SU-DHL-6 (cell line): ENCODE measurements around the gene TMEM25.

Experiments used
- H2AFZ ChIP-seq: fragments of 200-600 bp; sonication (generic); 2 replicates; pipeline ENCODE4 v1.6.1; 2014; ENCODE audit warnings: low read depth, mild to moderate bottlenecking, moderate library complexity, mixed read lengths, antibody characterized with exemption, low read length; ENCODE audit not compliant: severe bottlenecking
- H3F3A ChIP-seq: fragments of 200-600 bp; shearing (Covaris generic); 2 replicates; pipeline ENCODE4 v1.6.0; 2016; ENCODE audit warnings: antibody characterized with exemption, mild to moderate bottlenecking; ENCODE audit not compliant: insufficient read depth
- H3K27ac ChIP-seq: fragments of 200-600 bp; sonication (generic); 2 replicates; pipeline ENCODE4 v1.5.1; 2016; ENCODE audit warnings: low read depth, mild to moderate bottlenecking, low read length, moderate library complexity, mixed read lengths
- H3K27me3 ChIP-seq: fragments of 200-600 bp; sonication (generic), shearing (Covaris generic); 2 replicates; pipeline ENCODE4 v1.6.0; 2014; ENCODE audit warnings: mild to moderate bottlenecking, low read length
- H3K36me3 ChIP-seq: fragments of 200-600 bp; sonication (generic); 2 replicates; pipeline ENCODE4 v1.6.1; 2014; ENCODE audit warnings: mild to moderate bottlenecking, low read length, mixed read lengths
- H3K4me2 ChIP-seq: fragments of 300-600, 200-600 bp; shearing (Covaris generic), sonication (generic); 2 replicates; pipeline ENCODE4 v1.6.0; 2014; ENCODE audit warnings: low read length, low read depth, mild to moderate bottlenecking; ENCODE audit not compliant: poor library complexity, severe bottlenecking
- H3K4me3 ChIP-seq: fragments of 200-600 bp; sonication (generic); 2 replicates; pipeline ENCODE4 v1.5.1; 2014; ENCODE audit warnings: antibody characterized with exemption, low read length, mild to moderate bottlenecking, mixed read lengths; ENCODE audit not compliant: insufficient read depth, poor library complexity, severe bottlenecking
- H3K79me2 ChIP-seq: fragments of 200-600 bp; sonication (generic); 2 replicates; pipeline ENCODE4 v1.6.1; 2014; ENCODE audit warnings: mild to moderate bottlenecking, low read length, moderate library complexity; ENCODE audit not compliant: insufficient read depth
- H3K9ac ChIP-seq: fragments of 200-600 bp; sonication (generic); 2 replicates; pipeline ENCODE4 v1.7.0; 2014; ENCODE audit warnings: mild to moderate bottlenecking, low read length
- H3K9me2 ChIP-seq: fragments of 200-600 bp; sonication (generic); replicated peaks from 2 replicates; pipeline ENCODE4 v1.6.1; 2014; ENCODE audit warnings: low read length; ENCODE audit not compliant: insufficient read depth
- H3K9me3 ChIP-seq: fragments of 200-600 bp; sonication (generic); 2 replicates; pipeline ENCODE4 v1.6.1; 2014; ENCODE audit warnings: low read length, mixed read lengths; ENCODE audit not compliant: insufficient read depth
- H4K20me1 ChIP-seq: fragments of 200-600 bp; sonication (generic); 2 replicates; pipeline ENCODE4 v1.6.1; 2014; ENCODE audit warnings: low read depth, mild to moderate bottlenecking, antibody characterized with exemption, low read length, moderate library complexity, mixed read lengths
- EZH2phosphoT487 ChIP-seq: fragments of 200-600 bp; sonication (generic), shearing (Covaris generic); conservative IDR thresholded peaks from 2 replicates; pipeline ENCODE4 v1.6.1; 2018; ENCODE audit warnings: mild to moderate bottlenecking, antibody characterized with exemption, low read length, moderate library complexity, mixed read lengths
- TF ChIP-seq, protein P1 (sequence below): fragments of 200-600 bp; sonication (generic); IDR thresholded peaks from one replicate; pipeline ENCODE4 v1.5.1; 2017; ENCODE audit warnings: antibody characterized with exemption, mild to moderate bottlenecking, low read length, moderate library complexity; ENCODE audit not compliant: insufficient read depth, poor library complexity, severe bottlenecking

TMEM25 gene

DNA sequence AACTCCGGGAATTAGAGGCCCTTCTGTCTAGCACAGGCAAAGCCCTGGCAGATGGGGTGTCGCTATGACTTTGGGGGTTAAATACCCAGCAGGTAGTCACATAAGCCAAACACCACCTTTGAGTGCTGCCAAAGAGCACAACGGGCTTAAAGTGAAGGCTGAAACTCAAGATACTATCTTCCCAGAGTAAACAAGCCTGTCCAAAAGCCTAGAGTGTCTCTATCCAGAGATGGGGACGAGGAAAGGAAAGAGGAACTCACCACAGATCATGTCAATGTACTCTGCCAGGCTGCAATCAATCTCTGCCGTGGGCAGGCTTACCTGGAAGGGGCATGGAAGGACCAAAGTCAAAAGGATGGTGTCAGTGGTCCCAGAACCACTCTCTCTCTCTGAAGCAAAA is 14.5 kb downstream of the TMEM25 start:
- no peaks in the 10 kb centered on the region for H3K9me2 ChIP-seq
- TF ChIP-seq EZH2phosphoT487: no peak

DNA sequence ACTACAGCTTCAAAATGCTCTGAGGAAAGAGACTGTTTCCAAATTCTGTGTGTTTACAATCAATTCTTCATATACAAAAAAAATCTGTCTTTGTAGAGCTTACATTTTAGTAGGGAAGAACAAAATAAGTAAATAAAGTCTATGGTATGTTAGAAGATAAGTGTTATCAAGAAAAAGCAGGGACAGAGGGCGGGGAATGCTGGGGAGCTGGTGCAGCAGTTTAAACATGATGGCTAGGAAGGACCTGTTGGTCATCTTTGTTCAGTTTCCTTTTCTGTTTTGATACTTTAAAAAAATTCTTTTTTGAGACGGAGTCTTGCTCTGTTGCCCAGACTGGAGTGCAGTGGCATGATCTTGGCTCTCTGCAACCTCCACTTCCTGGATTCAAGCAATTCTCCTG is 16.1 kb downstream of the TMEM25 start:
- H3K36me3 ChIP-seq: no peaks in the 10 kb centered on the region
- no peak overlapping the region for H3K27ac ChIP-seq
- H3K27me3 ChIP-seq: no peaks in the 10 kb centered on the region
- no peaks in the 10 kb centered on the region for H4K20me1 ChIP-seq
- H3K4me2 ChIP-seq: no peak overlapping the region
- H3K9me2 ChIP-seq: no peaks in the 10 kb centered on the region
- H3K4me3 ChIP-seq: no peak overlapping the region
- H3K9ac ChIP-seq: no peak overlapping the region
- H3K9me3 ChIP-seq: no peaks in the 10 kb centered on the region
- no peaks in the 10 kb centered on the region for H3K79me2 ChIP-seq
- TF ChIP-seq, protein P1, sequence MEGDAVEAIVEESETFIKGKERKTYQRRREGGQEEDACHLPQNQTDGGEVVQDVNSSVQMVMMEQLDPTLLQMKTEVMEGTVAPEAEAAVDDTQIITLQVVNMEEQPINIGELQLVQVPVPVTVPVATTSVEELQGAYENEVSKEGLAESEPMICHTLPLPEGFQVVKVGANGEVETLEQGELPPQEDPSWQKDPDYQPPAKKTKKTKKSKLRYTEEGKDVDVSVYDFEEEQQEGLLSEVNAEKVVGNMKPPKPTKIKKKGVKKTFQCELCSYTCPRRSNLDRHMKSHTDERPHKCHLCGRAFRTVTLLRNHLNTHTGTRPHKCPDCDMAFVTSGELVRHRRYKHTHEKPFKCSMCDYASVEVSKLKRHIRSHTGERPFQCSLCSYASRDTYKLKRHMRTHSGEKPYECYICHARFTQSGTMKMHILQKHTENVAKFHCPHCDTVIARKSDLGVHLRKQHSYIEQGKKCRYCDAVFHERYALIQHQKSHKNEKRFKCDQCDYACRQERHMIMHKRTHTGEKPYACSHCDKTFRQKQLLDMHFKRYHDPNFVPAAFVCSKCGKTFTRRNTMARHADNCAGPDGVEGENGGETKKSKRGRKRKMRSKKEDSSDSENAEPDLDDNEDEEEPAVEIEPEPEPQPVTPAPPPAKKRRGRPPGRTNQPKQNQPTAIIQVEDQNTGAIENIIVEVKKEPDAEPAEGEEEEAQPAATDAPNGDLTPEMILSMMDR: no peak
- no peak for TF ChIP-seq EZH2phosphoT487
- no peaks in the 10 kb centered on the region for H3F3A ChIP-seq
- no peak overlapping the region for H2AFZ ChIP-seq

More for the DNA sequence above, 14.5 kb downstream of the TMEM25 start:
- no peaks in the 10 kb centered on the region for H3K9me3 ChIP-seq
- no peaks in the 10 kb centered on the region for H3K36me3 ChIP-seq
- no peak overlapping the region for H2AFZ ChIP-seq
- no peak overlapping the region for H3K9ac ChIP-seq
- H4K20me1 ChIP-seq: no peaks in the 10 kb centered on the region
- no peak overlapping the region for H3K27ac ChIP-seq
- no peaks in the 10 kb centered on the region for H3K27me3 ChIP-seq
- no peaks in the 10 kb centered on the region for H3K79me2 ChIP-seq
- no peak overlapping the region for H3K4me2 ChIP-seq
- H3F3A ChIP-seq: no peaks in the 10 kb centered on the region
- H3K4me3 ChIP-seq: no peak overlapping the region

DNA sequence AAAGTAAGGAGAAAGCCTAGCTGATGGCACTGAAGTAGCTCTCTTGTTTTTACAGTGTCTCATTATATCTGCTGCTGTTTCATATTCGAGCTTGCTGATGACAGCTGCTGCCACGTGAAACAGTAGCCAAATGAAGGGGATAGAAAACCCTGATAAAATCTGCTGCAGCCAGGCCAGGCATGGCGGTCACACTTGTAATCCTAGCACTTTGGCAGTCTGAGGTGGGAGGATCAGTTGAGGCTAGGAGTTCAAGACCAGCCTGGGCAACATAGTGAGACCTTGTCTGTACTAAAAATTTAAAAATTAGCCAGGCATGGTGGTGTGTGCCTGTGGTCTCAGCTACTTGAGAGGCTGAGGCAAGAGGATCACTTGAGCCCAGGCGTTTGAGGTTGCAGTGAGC is 21.3 kb downstream of the TMEM25 start:
- H2AFZ ChIP-seq: no peak overlapping the region
- no peaks in the 10 kb centered on the region for H3K79me2 ChIP-seq
- no peak overlapping the region for H3K27ac ChIP-seq
- H3K9ac ChIP-seq: no peak overlapping the region
- H3K36me3 ChIP-seq: no peaks in the 10 kb centered on the region
- no peak overlapping the region for H3K4me2 ChIP-seq
- no peak overlapping the region for H3K4me3 ChIP-seq
- H3K9me3 ChIP-seq: no peaks in the 10 kb centered on the region
- no peaks in the 10 kb centered on the region for H3K27me3 ChIP-seq
- H4K20me1 ChIP-seq: no peaks in the 10 kb centered on the region
- no peaks in the 10 kb centered on the region for H3K9me2 ChIP-seq
- TF ChIP-seq, protein P1: no peak
- TF ChIP-seq EZH2phosphoT487: no peak
- H3F3A ChIP-seq: no peaks in the 10 kb centered on the region

DNA sequence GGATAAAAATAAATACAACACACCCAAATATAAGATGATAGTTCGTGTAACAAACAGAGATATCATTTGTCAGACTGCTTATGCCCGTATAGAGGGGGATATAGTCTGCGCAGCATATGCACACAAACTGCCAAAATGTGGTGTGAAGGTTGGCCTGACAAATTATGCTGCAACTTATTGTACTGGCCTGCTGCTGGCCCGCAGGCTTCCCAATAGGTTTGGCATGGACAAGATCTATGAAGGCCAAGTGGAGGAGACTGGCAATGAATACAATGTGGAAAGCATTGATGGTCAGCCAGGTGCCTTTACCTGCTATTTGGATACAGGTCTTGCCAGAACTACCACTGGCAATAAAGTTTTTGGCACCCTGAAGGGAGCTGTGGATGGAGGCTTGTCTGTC is 29.8 kb downstream of the TMEM25 start:
- no peak overlapping the region for H3K4me3 ChIP-seq

More for the DNA sequence above, 29.8 kb downstream of the TMEM25 start:
- Histone ChIP-seq H3K9me3 (no peaks in the 10 kb centered on the region), H3K4me2 (no peak overlapping the region), H4K20me1 (no peaks in the 10 kb centered on the region), H2AFZ (no peak overlapping the region), H3F3A (no peaks in the 10 kb centered on the region), H3K79me2 (no peaks in the 10 kb centered on the region), H3K9ac (no peak overlapping the region), H3K27ac (no peak overlapping the region), H3K27me3 (no peaks in the 10 kb centered on the region), H3K36me3 (no peaks in the 10 kb centered on the region), H3K9me2 (no peaks in the 10 kb centered on the region)
- TF ChIP-seq, protein P1: no peak
- TF ChIP-seq EZH2phosphoT487: no peak
